CD4-positive, alpha-beta T cell treated with Interleukin-1 beta for 1 hour (primary cell): ENCODE results near the gene KCNAB1.

Source experiments
- DNase-seq, 2 donors: peaks; one replicate each; pipeline ENCODE4 v3.0.0-alpha.2; 2020 to 2022

The KCNAB1 gene

DNA sequence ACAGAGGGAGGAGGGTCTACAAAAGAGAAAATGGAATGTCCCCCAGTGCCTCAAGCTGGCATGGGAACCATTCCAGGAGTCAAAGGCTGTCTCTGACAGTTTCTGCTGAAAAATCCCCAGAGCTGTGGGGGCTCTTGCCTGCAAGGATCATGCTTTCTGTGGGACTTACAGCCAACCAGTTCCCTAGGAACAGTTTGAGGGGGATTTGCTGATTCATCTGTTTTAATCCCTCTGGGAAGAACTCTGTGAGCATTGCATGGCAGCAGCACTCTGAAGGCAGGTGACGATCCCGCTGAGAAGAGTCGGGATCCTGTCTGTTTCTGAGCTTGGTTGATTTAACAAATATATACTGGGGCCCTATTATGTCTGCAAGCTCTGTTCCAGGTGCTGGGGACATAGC lies 258.5 kb downstream of the KCNAB1 start:
- no peak for DNase-seq

DNA sequence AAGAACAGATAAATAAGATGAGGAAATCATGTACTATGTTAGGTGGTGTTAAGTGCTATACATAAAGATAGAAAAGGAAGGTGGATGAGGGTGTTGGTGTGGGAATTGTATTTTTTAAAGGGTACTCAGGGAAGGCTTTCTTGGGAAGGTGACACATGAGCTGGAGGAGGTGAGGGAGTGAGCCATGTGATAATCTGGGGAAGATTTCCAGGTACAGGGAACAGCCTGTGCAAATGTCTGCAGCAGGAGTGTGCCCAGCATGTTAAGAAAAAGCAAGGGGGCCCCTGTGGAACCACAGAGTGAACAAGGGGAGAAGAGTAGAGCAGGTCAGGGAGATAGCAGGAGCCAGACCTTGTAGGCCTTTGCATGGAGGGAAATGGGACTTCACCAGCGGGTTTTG lies 258.9 kb downstream of the KCNAB1 start:
- no peak for DNase-seq

DNA sequence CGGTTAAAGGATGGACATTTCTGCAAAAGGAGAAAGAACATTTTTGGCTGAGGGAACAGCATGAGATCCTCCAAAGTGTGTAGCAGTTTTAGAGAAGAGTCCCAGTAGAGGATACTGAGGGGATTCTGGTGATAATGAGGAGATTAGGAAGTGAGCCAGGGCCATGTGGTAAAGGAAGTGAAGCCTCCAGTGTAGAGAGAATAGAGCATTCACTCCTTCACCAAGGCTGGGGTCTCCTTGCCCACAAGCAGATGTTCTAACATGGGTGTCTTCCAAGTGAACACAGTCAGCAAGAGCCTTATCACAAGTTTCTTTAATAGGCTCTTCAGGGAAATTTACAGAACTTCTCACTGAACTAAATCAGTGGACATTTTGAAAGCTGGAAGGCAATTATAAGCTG lies 260.9 kb downstream of the KCNAB1 start:
- no peak for DNase-seq

- DNase-seq, result peak in 1 of 2 donors; percentile 1
These were observed 262.3 kb downstream of the KCNAB1 start for GRCh38 chr3:156382458-156383346.

- DNase-seq, result no peak
These were observed 263.2 kb downstream of the KCNAB1 start for GRCh38 chr3:156383441-156384025.

- DNase-seq, result no peak
These were observed 268.4 kb downstream of the KCNAB1 start for GRCh38 chr3:156388497-156389448.

DNA sequence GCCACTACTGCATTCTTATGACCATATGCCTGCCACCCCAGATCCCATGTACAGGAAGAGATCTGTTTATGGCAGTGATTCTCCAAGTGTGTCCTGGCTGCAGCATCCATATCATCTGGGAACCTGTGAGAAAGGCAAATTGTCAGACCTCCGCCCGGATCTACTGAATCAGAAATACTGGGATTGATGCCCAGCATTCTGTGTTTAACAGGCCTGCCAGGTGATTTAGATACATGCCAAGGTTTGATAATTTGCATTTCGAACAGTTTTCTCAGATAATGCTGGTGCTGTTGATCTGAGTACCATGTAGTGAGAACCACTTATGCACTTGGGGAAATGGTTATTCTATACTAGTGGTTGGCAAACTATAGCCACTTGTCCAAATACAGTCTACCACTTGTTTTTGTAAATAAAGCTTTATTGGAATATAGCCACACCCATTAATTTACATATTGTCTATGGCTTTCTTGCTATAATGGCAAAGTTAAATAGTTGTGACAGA lies 269.1 kb downstream of the KCNAB1 start:
- DNase-seq, result no peak

DNA sequence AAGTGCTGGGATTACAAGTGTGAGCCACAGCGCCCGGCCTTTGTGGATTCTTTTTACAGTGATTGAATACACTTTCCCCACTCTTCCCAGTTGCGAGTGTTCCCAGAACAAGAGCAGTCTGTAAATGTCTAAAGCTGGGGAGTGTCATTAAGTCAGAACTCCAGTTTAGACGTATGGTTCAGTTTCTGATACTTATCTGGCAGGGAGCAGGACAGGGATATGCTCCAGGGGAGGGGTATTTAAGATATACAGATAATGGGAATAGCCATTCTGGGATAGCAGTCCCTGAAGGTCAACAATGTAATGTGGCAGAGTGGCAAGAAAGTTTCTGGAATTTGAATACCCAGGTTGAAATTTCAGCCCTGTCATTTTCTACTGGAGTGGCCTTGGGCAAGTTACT lies 270.5 kb downstream of the KCNAB1 start:
- DNase-seq, result no peak

GRCh38 chr3:156395961-156396710 lies 275.8 kb downstream of the KCNAB1 start:
- DNase-seq, result no peak

DNA sequence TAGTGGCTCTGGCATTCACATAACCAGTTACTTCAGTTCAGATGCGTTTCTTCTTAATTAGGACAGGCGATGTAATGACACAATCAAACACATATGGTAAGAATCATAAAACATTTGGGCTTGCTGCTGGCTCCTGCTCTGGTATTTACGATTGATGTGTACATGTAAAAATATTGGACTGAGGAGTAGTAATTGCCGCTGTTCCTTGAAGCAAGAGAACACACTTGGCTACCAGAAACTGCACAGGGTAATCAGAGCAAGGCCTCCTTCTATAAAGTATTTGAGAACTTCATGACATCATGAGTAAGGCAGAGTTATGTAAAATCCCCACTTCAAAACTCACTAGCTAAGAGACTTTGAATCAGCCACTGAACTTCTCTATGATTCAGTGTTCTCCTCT lies 276.5 kb downstream of the KCNAB1 start:
- no peak for DNase-seq

DNA sequence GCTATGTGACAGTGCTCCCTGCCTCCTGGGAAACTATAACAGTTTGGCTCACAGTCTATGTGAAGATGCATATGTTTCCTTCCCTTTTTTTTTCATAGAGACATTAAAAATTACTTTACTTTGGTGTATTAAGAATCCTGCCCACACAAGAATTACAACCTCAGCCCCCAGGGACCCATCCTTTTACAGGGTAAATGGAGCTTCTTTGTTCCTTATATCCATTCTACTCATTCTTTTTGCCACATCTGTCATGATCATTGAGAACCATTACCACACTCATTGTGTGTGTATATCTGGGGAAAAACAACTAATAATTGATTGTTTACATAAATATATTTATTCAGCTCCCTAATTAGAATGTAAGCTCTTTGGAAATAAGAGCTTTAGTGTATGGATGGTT lies 277.2 kb downstream of the KCNAB1 start:
- DNase-seq, result no peak

DNA sequence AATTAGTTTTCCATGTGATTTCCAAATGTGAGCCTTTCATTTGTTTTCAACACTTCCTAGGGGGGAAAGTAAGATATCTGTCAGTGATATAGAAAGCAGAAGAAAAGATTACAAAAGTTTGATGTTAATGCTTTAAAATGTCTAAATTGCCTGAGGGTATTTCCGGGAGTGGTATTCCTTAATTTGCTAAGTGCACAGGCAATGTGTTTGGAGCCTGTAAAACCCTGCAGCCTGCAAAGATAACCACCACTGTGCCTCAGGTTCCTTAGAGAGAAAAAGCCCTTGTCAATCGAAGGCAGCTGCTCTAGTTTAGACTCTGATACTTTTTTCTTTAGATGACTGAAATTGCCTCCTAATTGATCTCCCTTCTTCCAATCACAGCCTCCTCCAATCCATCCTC lies 279.7 kb downstream of the KCNAB1 start:
- no peak for DNase-seq

- DNase-seq, result no peak
These were observed 280.4 kb downstream of the KCNAB1 start for GRCh38 chr3:156400735-156401134.

DNA sequence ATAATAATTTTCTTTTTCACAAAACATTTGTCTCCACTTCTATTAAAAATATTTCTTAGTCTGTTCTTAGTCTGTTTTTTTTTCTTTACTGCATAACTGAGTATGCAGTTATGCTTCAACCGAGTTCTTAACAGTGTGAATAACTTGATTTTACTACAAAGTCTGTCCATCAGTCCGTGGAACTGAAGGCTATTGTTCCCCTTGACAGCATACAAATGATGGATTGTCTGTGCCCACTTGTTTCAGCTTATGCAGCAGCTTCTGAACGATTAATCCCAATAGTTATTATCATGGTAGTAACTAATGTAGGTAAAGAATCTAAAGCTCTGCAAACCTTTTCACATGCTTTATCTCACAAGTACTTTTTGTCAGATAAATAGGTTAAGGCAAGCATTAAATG lies 283.8 kb downstream of the KCNAB1 start:
- DNase-seq, result no peak

GRCh38 chr3:156406393-156406792 lies 286.0 kb downstream of the KCNAB1 start:
- no peak for DNase-seq

DNA sequence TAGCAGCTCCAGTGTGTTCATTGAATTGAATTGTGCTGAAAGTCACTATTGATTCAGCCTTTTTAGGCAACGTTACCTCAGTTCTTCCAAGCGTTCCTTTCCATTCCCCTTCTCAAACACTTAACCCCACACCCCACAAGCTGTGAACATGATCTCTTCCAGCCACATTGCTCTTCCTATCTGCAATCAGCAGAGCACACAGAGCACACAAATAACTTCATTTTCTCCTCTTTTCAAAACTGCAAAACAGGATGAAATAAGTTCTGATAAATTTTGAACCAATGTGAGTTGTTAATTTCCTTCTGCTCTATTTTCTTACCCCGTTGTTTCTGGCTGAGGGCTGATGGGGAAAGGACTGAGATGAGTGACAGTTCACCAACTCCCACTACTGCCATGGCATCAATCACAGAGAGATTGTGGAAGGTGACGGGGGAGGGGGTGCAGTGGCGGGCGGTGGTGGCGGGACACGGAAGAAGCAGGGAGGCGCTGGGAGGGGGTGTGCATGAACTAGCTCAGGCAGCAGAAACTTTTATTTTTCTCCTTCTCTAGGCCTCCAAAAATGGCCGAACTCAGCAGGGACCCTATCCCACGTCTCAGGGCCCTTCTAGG lies 287.3 kb downstream of the KCNAB1 start:
- DNase-seq, result no peak

DNA sequence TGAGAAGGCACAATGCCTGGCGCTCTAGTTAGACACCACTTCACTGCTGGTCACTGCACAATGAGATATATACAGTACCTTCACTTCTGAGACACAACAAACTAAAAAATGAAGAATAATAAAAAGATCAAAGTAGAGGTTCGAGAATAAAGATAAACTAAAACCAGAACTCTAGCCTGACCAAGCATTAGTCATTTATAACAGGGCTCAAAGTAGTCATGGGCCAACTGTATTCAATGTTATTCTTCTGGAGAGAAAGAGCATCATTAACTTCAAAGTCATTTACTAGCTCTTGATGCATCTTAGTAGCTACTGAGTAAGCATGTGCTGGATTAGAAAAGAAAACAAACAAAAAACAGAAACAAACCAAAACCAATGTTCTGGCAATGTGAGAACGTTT lies 289.3 kb downstream of the KCNAB1 start:
- no peak for DNase-seq

DNA sequence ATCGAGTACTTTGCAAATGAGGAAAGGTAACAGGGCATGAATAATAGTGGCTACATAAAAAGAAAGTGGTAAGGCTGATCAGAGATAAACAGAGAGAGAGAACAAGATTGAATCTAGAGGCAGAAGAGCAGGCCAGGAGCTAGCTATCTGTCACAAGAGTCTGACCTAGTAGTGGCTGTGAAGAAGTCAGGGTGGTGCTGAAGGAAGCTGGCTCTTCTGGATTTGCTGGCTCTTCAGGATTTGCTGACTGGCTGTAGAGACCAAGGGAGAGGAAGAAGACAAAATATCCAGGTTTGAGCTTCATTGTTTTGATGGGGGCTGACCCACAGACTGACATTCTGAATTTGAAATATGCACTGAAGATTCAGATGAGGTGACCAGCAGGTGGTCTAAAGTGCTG lies 292.2 kb downstream of the KCNAB1 start:
- no peak for DNase-seq

- DNase-seq, result no peak
These were observed 293.0 kb downstream of the KCNAB1 start for GRCh38 chr3:156413293-156413892.

DNA sequence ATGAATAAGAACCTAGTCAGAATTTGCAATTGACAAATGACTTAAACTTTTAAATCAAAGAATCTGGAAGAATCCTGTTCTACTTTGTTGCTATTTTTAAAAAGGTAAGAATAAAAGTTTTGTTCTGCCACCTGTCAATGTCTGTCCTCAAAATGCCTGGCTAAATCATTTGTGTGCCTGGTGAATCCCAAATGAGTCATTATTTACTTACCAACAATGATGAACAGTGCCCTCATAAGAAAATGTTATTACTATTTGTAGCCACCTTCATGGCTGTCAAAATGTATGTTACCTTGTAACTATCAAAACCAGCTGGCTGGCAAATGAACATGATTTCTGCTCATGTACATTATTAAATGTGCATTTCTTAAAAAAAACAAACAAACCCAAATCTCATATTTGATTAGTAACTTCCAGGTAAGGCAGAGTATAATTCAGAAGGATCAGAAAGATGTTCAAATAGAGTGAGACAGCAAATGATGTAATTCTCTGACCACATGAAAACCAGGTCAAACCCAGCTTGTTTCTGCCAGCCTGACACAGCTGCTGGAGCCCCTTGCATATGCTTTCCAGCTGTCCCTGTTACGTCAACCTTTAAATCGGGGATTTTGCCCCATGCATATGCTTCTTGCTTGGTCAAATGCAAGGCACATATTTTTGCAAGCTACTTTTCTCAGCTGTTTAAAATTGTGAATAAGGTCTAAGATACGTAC lies 296.6 kb downstream of the KCNAB1 start:
- DNase-seq, result no peak
